ENCODE measurements around the gene ZMYM4.
"Not testable (repeated sequence)": the region's sequence is repeated elsewhere in the genome, so short reads cannot be mapped to it uniquely, and the experiment has no call there.

The ZMYM4 gene

GRCh38 chr1:35461966-35462651, 193.6 kb downstream of the ZMYM4 start:
- DNase-seq: no peak

GRCh38 chr1:35463232-35463631, 194.7 kb downstream of the ZMYM4 start:
- DNase-seq: no peak

DNA sequence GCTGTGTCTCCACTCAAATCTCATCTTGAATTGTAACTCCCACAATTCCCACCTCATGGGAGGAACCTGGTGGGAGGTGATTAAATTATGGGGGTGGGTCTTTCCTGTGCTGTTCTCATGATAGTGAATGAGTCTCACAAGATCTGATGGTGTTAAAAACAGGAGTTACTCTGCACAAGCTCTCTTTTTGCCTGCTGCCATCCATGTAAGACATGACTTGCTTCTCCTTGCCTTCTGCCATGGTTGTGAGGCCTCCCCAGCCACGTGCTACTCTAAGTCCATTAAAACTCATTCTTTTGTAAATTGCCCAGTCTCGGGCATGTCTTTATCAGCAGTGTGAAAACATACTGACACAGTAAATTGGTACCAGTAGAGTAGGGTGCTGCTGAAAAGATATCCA, 195.2 kb downstream of the ZMYM4 start:
- DNase-seq: not testable (repeated sequence)

DNA sequence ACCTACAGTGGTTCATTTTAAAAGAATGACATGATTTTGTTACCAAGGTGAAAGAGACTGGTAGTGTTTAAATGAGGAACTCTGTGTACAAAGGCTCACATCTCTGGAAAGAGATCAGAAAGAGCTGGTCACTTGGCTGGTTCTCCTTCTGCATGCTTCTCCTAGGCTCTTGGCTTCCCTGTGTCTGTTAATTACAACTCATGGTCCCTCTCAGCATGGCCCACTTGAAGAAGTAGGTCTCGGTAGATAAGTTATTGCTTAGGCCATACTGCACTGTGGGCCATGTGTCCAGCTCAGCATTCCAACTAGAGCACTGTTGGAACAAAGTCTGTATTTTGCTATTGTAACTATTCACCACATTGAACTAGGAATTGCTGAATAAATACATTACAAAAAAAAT, 197.6 kb downstream of the ZMYM4 start:
- DNase-seq: no peak

DNA sequence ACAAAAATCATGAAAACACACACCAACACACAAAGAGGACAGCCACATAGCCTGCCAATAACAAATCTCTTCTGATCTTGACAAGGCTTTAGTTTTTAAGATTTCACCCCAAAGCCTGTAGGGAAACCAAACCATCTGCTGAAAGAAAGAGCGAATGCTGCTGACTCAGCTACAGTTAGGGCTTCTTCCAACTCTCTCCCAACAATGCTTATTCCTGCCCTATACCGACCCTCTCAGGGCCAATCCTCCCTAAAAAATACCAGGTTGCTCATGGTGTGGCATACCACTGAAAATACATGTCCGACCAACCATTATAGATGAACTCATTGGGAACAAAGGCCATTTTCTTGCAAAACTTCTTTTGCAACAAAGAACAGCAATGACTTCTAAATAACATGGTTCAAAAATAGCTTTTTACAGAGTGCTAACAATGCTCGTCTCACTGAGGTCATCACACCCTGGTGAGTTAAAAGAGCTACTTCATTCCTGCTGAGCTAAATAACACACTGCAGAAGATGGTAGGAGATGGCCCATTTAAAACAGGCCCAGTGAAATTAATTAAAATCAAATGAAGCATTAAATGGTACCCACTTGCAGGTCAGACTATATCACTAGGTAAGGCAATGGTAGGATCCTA, 202.6 kb downstream of the ZMYM4 start:
- no peak for DNase-seq
